AG09319 (cell line): ENCODE measurements around the gene KCNJ9.
"Not testable (repeated sequence)": the region's sequence is repeated elsewhere in the genome, so short reads cannot be mapped to it uniquely, and the experiment has no call there.

Experiments
- DNase-seq: peaks from one replicate; pipeline ENCODE4 v3.0.0-alpha.2; 2010; ENCODE audit warnings: low read depth; ENCODE audit errors: extremely low read depth
- CTCF ChIP-seq: IDR thresholded peaks from 2 replicates; pipeline ENCODE4 v1.5.1; 2011; ENCODE audit warnings: low read depth, mild to moderate bottlenecking, inconsistent platforms, low read length, moderate library complexity

KCNJ9 gene

GRCh38 chr1:160107512-160107911, 26.2 kb downstream of the KCNJ9 start:
- TF ChIP-seq CTCF, result no peak
- no peak for DNase-seq

- TF ChIP-seq CTCF, result peak; percentile 43
- DNase-seq, result no peak
Measured at GRCh38 chr1:160108888-160109662, 27.7 kb downstream of the KCNJ9 start.

- DNase-seq, result no peak
- no peak for TF ChIP-seq CTCF
Measured at GRCh38 chr1:160109686-160110085, 28.3 kb downstream of the KCNJ9 start.

- not testable (repeated sequence) for DNase-seq
Measured at GRCh38 chr1:160111462-160111861, 30.1 kb downstream of the KCNJ9 start.

GRCh38 chr1:160112357-160112756, 31.0 kb downstream of the KCNJ9 start:
- TF ChIP-seq CTCF, result no peak
- DNase-seq, result no peak

- TF ChIP-seq CTCF, result no peak
- no peak for DNase-seq
Measured at GRCh38 chr1:160113407-160113806, 32.1 kb downstream of the KCNJ9 start.

- DNase-seq, result no peak
- no peak for TF ChIP-seq CTCF
Measured at GRCh38 chr1:160114085-160114484, 32.7 kb downstream of the KCNJ9 start.
